B cell (primary cell): ENCODE data around the gene BRMS1L.

Source experiments
- EZH2 ChIP-seq: IDR thresholded peaks from 2 replicates; pipeline ENCODE4 v1.6.1; 2012; ENCODE audit warnings: borderline replicate concordance, low read depth, mild to moderate bottlenecking, moderate library complexity, low read length; ENCODE audit not compliant: insufficient read depth, poor library complexity, severe bottlenecking
- TF ChIP-seq, protein P1 (sequence below): fragments of 200-600 bp; IDR thresholded peaks from one replicate; pipeline ENCODE4 v1.8.0; 2022; ENCODE audit warnings: antibody characterized with exemption, mild to moderate bottlenecking

DNA sequence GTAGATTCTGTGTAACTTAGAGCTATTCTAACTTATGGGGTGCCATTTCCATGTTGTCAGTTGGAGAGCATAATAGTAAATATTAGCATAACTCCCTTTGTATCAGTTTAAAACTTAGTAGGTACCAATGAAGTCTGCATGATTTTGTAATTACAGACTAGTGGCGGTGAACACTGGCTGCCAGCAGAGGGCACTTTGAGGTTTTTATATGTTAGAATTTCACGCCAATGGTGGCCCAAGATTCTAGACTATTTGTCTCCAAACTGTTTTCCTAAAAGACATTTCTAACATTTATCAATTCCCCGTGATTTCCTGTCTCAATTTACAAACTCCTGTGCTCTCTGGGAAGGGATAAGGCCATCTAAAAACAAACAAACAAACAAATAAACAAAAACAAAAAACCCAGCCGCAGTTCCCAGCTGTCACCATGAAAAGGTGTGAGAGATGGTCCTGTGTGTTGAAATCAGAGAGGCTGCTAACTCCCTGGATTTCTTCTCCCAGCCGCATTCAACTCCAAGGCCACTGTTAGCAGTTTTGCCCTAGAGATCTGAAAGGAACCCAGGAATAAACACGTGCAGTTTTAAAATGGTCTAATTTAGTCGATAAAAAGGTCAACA, 57.6 kb downstream of the BRMS1L start:
- TF ChIP-seq, protein P1, sequence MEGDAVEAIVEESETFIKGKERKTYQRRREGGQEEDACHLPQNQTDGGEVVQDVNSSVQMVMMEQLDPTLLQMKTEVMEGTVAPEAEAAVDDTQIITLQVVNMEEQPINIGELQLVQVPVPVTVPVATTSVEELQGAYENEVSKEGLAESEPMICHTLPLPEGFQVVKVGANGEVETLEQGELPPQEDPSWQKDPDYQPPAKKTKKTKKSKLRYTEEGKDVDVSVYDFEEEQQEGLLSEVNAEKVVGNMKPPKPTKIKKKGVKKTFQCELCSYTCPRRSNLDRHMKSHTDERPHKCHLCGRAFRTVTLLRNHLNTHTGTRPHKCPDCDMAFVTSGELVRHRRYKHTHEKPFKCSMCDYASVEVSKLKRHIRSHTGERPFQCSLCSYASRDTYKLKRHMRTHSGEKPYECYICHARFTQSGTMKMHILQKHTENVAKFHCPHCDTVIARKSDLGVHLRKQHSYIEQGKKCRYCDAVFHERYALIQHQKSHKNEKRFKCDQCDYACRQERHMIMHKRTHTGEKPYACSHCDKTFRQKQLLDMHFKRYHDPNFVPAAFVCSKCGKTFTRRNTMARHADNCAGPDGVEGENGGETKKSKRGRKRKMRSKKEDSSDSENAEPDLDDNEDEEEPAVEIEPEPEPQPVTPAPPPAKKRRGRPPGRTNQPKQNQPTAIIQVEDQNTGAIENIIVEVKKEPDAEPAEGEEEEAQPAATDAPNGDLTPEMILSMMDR, result peak; percentile 55
- no peak for TF ChIP-seq EZH2
